DND-41 (cell line): ENCODE results near the gene SUPT3H.

Source experiments
- EZH2 ChIP-seq: IDR thresholded peaks from 3 replicates; pipeline ENCODE4 v1.6.1; 2012; ENCODE audit warnings: borderline replicate concordance, low read depth, mild to moderate bottlenecking, moderate library complexity, low read length, inconsistent platforms; ENCODE audit not compliant: severe bottlenecking
- TF ChIP-seq, protein P1 (sequence below): IDR thresholded peaks from 2 replicates; pipeline ENCODE4 v1.5.1; 2012; ENCODE audit warnings: borderline replicate concordance, low read length, moderate library complexity, mild to moderate bottlenecking; ENCODE audit not compliant: poor library complexity, severe bottlenecking; ENCODE audit errors: extremely low read depth

DNA sequence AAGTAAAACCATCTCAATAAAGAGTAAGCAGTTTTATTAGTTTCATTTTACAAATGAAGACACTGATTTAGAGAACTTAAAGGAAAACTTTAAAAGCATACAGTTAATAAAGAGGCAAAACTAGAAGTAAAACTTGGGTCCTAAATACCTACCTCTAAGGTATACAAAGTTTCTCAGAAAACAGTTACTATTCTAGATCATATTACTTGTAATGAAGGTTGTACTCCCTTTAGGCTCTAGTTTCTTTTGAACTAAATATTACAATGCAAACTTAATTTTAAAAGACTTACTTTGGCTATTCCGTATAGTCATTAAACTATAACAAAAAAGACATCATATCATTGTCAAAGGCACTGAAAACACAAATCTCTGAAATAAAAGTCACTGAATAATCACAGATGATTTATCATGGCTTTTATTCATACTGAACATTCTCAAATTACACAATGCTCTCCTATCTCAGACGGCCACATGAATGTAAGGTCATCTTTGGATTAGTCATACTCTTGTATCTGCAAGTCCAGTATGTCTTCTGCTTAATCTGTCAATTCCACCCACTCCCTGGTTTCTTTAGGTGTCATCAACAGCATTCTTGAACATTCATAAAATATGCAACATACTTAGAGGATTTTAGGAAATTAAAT, 411.2 kb downstream of the SUPT3H start:
- TF ChIP-seq, protein P1, sequence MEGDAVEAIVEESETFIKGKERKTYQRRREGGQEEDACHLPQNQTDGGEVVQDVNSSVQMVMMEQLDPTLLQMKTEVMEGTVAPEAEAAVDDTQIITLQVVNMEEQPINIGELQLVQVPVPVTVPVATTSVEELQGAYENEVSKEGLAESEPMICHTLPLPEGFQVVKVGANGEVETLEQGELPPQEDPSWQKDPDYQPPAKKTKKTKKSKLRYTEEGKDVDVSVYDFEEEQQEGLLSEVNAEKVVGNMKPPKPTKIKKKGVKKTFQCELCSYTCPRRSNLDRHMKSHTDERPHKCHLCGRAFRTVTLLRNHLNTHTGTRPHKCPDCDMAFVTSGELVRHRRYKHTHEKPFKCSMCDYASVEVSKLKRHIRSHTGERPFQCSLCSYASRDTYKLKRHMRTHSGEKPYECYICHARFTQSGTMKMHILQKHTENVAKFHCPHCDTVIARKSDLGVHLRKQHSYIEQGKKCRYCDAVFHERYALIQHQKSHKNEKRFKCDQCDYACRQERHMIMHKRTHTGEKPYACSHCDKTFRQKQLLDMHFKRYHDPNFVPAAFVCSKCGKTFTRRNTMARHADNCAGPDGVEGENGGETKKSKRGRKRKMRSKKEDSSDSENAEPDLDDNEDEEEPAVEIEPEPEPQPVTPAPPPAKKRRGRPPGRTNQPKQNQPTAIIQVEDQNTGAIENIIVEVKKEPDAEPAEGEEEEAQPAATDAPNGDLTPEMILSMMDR, result no peak
- TF ChIP-seq EZH2, result no peak
